ENCODE measurements around the gene UTP14C.

- TF ChIP-seq CTCF (IDR thresholded peaks at IDR 0.05; ENCODE audit: low read depth, low read length, poor library complexity, severe bottlenecking), result no peak
- TF ChIP-seq EZH2phosphoT487 (IDR thresholded peaks at IDR 0.05; ENCODE audit: borderline replicate concordance, low read length), result no peak
Measured at GRCh38 chr13:52061587-52061986, 37.1 kb downstream of the UTP14C start.
